Measurements from ENCODE around the gene TMPRSS9.

DNA sequence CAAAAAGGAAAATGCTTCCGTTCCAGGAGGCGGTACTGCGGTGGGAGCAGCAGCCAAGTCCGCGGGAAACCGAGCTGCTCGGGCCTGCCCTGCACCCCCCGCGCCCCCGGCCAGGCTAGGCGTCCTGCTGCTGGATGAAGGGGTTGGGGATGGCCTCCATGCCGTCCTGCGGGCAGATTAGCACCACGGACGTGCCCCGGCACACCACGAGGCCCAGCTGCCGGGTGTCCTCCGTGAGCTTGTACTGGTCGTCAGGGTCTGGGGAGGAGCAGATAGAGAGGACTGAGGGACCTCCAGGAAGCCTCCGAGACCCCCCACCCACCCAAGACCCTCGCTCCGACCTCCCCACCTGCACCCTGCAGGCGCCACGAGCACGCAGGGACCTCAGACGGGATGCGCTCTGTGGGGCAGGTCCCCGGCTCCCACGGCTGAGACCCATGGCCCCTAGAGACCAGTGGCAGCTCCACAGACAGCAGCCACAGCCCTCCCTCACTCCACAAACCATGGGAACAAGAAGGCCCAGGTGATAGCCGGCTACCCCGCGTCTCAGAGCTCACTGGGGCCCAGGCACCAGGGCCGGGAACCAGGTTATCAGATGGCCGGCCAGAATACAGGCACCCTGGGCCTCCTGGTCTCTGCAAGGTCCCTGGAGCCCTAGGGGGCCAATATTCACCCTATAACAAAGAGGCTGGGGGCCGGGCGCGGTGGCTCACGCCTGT, 38.3 kb upstream of the TMPRSS9 start:
- TF ChIP-seq ZBTB21 (tag by site-specific recombination; IDR thresholded peaks at IDR 0.05) (no peak), MZF1 (tag by site-specific recombination; IDR thresholded peaks at IDR 0.05; ENCODE audit: borderline replicate concordance) (no peak)

Measured in HEK293 (cell line).